Left colon (tissue), 2 donors: Measurements from ENCODE around the gene TLNRD1. TPM values are rescaled to one million over a fixed set of nuclear protein-coding genes. Genes with fewer than 3 reads are reported as not detected.

ENCODE experiments used
- ATAC-seq: fragments of 200-7000 bp; cut with Tn5 transposase; one replicate; pipeline ENCODE4 v1.9.1; 2020; ENCODE audit warnings: mild to moderate bottlenecking, moderate library complexity
- DNase-seq, 2 donors: peaks; one replicate each; pipeline ENCODE4 v3.0.0-alpha.2; 2020
- intact Hi-C, 2 donors: fragments of 100-400 bp; cut with DNase I in 1 of 2; cut with micrococcal nuclease in 1 of 2; formaldehyde crosslinking; loops; one replicate each; pipeline versions ENCODE4 v1.11.2 to v1.14.0; 2022; cut with DNase I, micrococcal nuclease
- total RNA-seq, 2 donors: library from RNA; stranded (reverse); fragmentation: NEBNext Ultra II Directional; extraction: Animal tissue kit (Norgen Biotek cat#: 25700); gene quantifications; one replicate each; pipeline ENCODE4 v1.2.1, GENCODE V29; 2021
- donor health status: DM: no; HTN: no; CAD: no.
- donor health status: DM: yes; HTN: yes; CAD: no.

Gene TLNRD1
- total RNA-seq, 2 donors from 2014 or later = 23.8 to 24.3 TPM

- no peak for ATAC-seq
- DNase-seq = no peak
- intact Hi-C loops = loop anchor here in 1 of 2 donors (10.0 kb wide), 1 partner anchor 109 kb away; no protein-coding TSS in a partner anchor
These were observed 4.5 kb upstream of the TLNRD1 start for GRCh38 chr15:80996247-80996646.

GRCh38 chr15:80997692-80998091 is 3.0 kb upstream of the TLNRD1 start:
- DNase-seq (no peak), ATAC-seq (no peak)
- intact Hi-C loops = loop anchor here in 1 of 2 donors (10.0 kb wide), 1 partner anchor 107 kb away; no protein-coding TSS in a partner anchor

- DNase-seq = no peak
- ATAC-seq = no peak
- intact Hi-C loops = loop anchor here in 1 of 2 donors (10.0 kb wide), 1 partner anchor 107 kb away; no protein-coding TSS in a partner anchor
These were observed 2.5 kb upstream of the TLNRD1 start for GRCh38 chr15:80998251-80998650.

GRCh38 chr15:80999623-81000036 is 1.1 kb upstream of the TLNRD1 start:
- peak; percentile 80 to 91 for DNase-seq
- ATAC-seq = peak; percentile 70
- intact Hi-C loops = loop anchor here in 1 of 2 donors (10.0 kb wide), 1 partner anchor 105 kb away; no protein-coding TSS in a partner anchor

DNA sequence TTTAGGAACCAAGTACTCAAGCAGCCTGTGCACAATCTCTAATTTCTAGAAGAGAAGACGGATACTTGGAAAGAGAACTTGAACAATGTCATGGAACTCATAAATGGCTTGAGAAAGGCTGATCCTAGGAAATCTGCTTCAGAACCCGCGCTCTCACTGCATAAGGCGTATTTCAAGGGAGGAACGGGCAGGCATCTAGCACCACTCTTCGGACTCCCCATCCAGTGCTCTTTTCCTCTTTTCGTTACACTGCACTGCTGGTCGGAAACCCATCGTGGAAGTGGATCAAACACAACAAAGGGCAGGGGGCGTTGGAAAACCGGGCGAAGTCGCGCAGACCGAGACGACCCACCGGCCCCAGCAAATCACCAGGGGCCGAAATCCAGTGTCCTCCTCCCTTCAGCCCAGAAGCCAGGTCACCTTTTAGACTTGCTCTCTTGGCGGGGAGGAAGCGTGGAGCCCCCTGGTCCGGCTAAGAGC is 539 bp upstream of the TLNRD1 start:
- intact Hi-C loops = no loop called here
- peak; percentile 11 for ATAC-seq
- no peak for DNase-seq

- peak; percentile 66 to 74 for DNase-seq
- intact Hi-C loops = no loop called here
These were observed 657 bp downstream of the TLNRD1 start for GRCh38 chr15:81001152-81002008.

GRCh38 chr15:81002009-81002330 is 1.2 kb downstream of the TLNRD1 start:
- intact Hi-C loops = no loop called here
- DNase-seq = no peak
- peak; percentile 18 for ATAC-seq

More at GRCh38 chr15:81001152-81002008, 657 bp downstream of the TLNRD1 start:
- ATAC-seq = peak; percentile 51

- intact Hi-C loops = no loop called here
- ATAC-seq (no peak), DNase-seq (peak in 1 of 2 donors; percentile 39)
These were observed 1.8 kb downstream of the TLNRD1 start for GRCh38 chr15:81002331-81003096.

- intact Hi-C loops = no loop called here
- ATAC-seq (no peak), DNase-seq (no peak)
These were observed 2.3 kb downstream of the TLNRD1 start for GRCh38 chr15:81003097-81003350.

- DNase-seq (no peak), ATAC-seq (no peak)
- intact Hi-C loops = no loop called here
These were observed 5.4 kb downstream of the TLNRD1 start for GRCh38 chr15:81006124-81006523.

GRCh38 chr15:81007428-81008064 is 6.8 kb downstream of the TLNRD1 start:
- no peak for ATAC-seq
- intact Hi-C loops = no loop called here
- DNase-seq = no peak

GRCh38 chr15:81008312-81008711 is 7.6 kb downstream of the TLNRD1 start:
- intact Hi-C loops = no loop called here
- DNase-seq (no peak), ATAC-seq (peak; percentile 56)

DNA sequence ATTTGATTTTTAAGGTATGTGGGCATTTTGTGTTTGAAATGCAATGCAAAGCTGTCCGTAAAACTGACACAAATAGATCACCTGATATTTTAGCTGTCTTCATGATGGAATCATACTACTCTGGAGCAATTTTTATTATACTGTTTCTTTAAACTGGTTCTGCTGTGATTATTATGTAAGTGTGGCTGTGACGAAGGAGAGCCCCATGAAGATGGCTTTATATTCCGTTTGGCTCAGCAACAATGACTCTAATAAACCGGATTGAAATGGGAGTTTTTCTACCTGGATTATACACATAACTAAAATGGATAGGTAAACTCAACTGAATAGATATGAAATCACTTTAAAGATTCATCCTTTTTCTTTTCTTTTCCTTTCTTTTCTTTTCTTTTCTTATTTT is 9.4 kb downstream of the TLNRD1 start:
- ATAC-seq (no peak), DNase-seq (no peak)
- intact Hi-C loops = no loop called here

GRCh38 chr15:81011593-81011992 is 10.9 kb downstream of the TLNRD1 start:
- no peak for DNase-seq
- ATAC-seq = no peak
- intact Hi-C loops = no loop called here

DNA sequence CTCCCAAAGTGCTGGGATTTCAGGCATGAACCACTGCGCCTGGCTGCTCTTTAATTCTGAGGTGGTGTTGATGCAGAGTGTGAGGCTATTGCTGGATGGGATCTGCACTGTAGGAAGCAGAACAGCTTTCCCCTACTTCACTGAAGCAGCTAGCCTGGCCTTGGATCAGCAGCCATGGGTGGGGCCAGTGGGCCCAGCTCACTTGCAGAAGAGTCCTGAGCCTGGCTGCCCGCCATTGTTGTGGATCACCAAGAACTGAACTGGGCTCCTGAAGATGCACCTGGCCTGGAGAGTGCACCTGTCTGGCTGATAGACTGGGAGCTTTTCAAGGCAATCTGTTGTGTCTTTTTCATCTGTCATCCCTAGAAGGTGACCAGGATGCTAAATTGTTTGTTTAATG is 11.9 kb downstream of the TLNRD1 start:
- intact Hi-C loops = no loop called here
- ATAC-seq = no peak

GRCh38 chr15:81013396-81013929 is 12.7 kb downstream of the TLNRD1 start:
- no peak for ATAC-seq

More for the DNA sequence above, 11.9 kb downstream of the TLNRD1 start:
- DNase-seq = no peak

GRCh38 chr15:81014446-81015093 is 13.8 kb downstream of the TLNRD1 start:
- DNase-seq (no peak), ATAC-seq (no peak)
- intact Hi-C loops = no loop called here

More at GRCh38 chr15:81013396-81013929, 12.7 kb downstream of the TLNRD1 start:
- DNase-seq = no peak
- intact Hi-C loops = no loop called here

DNA sequence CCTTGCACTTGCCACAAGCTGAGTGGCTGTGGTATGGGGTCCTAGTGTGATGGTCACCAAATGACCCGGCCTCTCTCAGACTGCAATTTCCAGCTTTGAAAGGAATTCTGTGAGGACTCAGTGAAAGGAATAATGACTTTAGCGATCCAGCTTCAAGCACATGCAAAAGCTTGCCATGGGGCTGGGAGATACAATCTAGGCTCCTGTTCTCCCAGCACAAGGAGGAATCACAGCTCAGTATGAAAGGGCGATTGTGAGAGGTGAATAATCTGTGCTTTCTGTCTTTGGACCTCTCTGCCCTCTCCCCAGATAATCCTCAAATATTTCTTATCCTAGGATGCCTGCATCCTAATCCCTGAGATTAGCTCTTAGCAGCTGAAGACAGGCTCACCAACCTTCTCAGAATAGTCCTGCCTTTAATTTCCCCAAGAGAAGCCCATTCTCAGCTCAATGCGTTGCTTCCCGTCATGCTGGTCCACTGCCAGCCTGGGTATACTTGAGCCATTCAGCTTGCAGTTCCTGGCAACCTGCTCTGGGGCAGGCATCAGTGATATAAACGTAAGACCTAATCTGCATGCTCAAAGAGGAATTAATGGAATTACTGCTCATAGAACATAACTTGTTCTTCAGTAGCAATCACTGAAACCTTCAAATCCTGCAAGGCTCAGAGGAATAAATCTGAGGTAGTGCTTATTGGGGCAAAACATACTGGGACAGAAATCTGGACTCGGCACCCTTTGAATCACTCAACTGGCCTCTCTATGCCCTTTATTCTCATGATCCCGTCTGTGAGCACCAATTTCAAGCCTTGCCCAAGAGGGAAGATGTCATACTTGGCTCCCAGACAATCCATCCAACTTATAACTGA is 15.1 kb downstream of the TLNRD1 start:
- intact Hi-C loops = no loop called here
- ATAC-seq (no peak), DNase-seq (no peak)
